Psoas muscle (tissue), 8 donors: Measurements from ENCODE around the gene TADA2A. TPM values are rescaled to one million over a fixed set of nuclear protein-coding genes. Genes with fewer than 3 reads are reported as not detected.

Experiments
- ATAC-seq, 4 donors: fragments of 200-7000 bp; cut with Tn5 transposase; one replicate each; pipeline ENCODE4 v1.9.1; 2020; ENCODE audit warnings: moderate library complexity in 3 of 4, mild to moderate bottlenecking in 2 of 4
- DNase-seq, 2 donors: peaks; one replicate each; pipeline ENCODE4 v3.0.0-alpha.2; 2020
- H3K27ac ChIP-seq: fragments of 200-600 bp; one replicate; pipeline ENCODE4 v1.8.0; 2022
- H3K27me3 ChIP-seq, 3 donors: fragments of 200-600 bp in 1 of 3; one replicate each; pipeline versions ENCODE4 v1.6.1 to v1.8.0; 2013 to 2022; ENCODE audit warnings: low read length in 2 of 3, mild to moderate bottlenecking in 2 of 3, moderate library complexity in 1 of 3; ENCODE audit not compliant: insufficient read depth in 3 of 3
- H3K36me3 ChIP-seq, 2 donors: fragments of 200-600 bp in 1 of 2; one replicate each; pipeline versions ENCODE4 v1.6.1 to v1.8.0; 2013 to 2022; ENCODE audit warnings: low read depth in 1 of 2, mild to moderate bottlenecking in 1 of 2, moderate library complexity in 1 of 2; ENCODE audit not compliant: insufficient read depth in 1 of 2
- H3K4me1 ChIP-seq: fragments of 200-600 bp; one replicate; pipeline ENCODE4 v1.8.0; 2022
- H3K4me3 ChIP-seq: fragments of 200-600 bp; one replicate; pipeline ENCODE4 v1.8.0; 2022; ENCODE audit warnings: mild to moderate bottlenecking
- H3K9me3 ChIP-seq: fragments of 200-600 bp; one replicate; pipeline ENCODE4 v1.8.0; 2022
- WGBS, 3 donors: extraction: QIAGEN DNeasy Blood & Tissue Kit; methylation state at CpG; one replicate each; pipeline versions ENCODE4 v1.1.6 to v1.1.7; 2013; 5-methylcytosine and 5-hydroxymethylcytosine counted together
- intact Hi-C, 2 donors: fragments of 100-400 bp; cut with DNase I; formaldehyde crosslinking; loops; one replicate each; pipeline versions ENCODE4 v1.11.0 to v1.14.2; 2022
- polyA plus RNA-seq, 3 donors: library from polyadenylated mRNA; stranded (reverse); fragments of 200-250 nt; gene quantifications; one replicate each; pipeline ENCODE4 v1.2.3, GENCODE V29; 2013
- total RNA-seq, 4 donors: library from RNA; stranded (reverse); fragmentation: NEBNext Ultra II Directional in 2 of 4; extraction: Animal tissue kit (Norgen Biotek cat#: 25700) in 2 of 4; gene quantifications; one replicate each; pipeline versions ENCODE4 v1.2.1 to v1.2.4, GENCODE V29; 2021 to 2023
- TF ChIP-seq, protein P1 (sequence below): fragments of 200-600 bp; IDR thresholded peaks from one replicate; pipeline ENCODE4 v1.8.0; 2022; ENCODE audit warnings: antibody characterized with exemption
- donor health status: healthy with polysubstance abuse.
- donor health status: DM: no; HTN: no; CAD: no; lungs with moderate emphysema.
- donor health status: Bipolar disorder and iron deficiency.
- donor health status: healthy.
- donor health status: DM: yes; HTN: yes; CAD: no.
- donor health status: DM: no; HTN: no; CAD: no.
- donor health status: DM: no; HTN: no; CAD: no.
- donor health status: DM: yes; HTN: yes; CAD: no.

Gene TADA2A
- total and polyA plus RNA-seq, 7 donors = 8.5 to 23.7 (median 11.3) TPM

GRCh38 chr17:37516127-37516571 is 109.5 kb downstream of the TADA2A start:
- H3K4me3 ChIP-seq = no peak overlapping the region
- WGBS, 3 donors = 77 to 87% (median 78%) methylated on average over 6 of the region's 6 CpGs
- no peak for ATAC-seq
- DNase-seq = no peak
- no peaks in the 10 kb centered on the region for H3K9me3 ChIP-seq
- H3K36me3 ChIP-seq = peaks cover 0 to 91% of the 10 kb centered on the region in 2 donors
- TF ChIP-seq, protein P1, sequence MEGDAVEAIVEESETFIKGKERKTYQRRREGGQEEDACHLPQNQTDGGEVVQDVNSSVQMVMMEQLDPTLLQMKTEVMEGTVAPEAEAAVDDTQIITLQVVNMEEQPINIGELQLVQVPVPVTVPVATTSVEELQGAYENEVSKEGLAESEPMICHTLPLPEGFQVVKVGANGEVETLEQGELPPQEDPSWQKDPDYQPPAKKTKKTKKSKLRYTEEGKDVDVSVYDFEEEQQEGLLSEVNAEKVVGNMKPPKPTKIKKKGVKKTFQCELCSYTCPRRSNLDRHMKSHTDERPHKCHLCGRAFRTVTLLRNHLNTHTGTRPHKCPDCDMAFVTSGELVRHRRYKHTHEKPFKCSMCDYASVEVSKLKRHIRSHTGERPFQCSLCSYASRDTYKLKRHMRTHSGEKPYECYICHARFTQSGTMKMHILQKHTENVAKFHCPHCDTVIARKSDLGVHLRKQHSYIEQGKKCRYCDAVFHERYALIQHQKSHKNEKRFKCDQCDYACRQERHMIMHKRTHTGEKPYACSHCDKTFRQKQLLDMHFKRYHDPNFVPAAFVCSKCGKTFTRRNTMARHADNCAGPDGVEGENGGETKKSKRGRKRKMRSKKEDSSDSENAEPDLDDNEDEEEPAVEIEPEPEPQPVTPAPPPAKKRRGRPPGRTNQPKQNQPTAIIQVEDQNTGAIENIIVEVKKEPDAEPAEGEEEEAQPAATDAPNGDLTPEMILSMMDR = no peak
- intact Hi-C loops = no loop called here
- no peaks in the 10 kb centered on the region for H3K27me3 ChIP-seq
- H3K4me1 ChIP-seq = peaks cover 4% of the 10 kb centered on the region
- H3K27ac ChIP-seq = no peak overlapping the region

DNA sequence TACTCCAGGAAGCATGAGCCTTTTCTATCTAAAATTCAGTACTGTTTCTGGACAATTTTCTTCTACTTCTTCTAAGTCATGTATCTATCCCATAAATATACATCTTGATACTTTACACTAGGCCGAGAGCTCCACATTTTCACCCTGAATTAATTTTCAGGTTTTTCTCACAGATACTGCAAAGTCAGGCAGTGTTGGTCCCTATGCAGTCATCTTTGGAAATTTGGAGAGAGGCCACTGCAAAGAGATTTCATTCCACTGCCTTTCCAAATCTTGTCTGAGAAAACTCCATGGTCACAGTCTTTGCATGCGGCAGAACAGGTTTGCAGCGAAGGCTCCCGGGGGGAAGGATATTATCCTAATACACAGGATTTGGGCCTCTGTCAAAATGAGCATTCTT is 111.2 kb downstream of the TADA2A start:
- DNase-seq (no peak), ATAC-seq (no peak)
- TF ChIP-seq, protein P1 = no peak
- H3K27me3 ChIP-seq = no peaks in the 10 kb centered on the region
- no peaks in the 10 kb centered on the region for H3K9me3 ChIP-seq
- H3K4me1 ChIP-seq = peaks cover 2% of the 10 kb centered on the region
- H3K36me3 ChIP-seq = peaks cover 0 to 86% of the 10 kb centered on the region in 2 donors
- no peak overlapping the region for H3K4me3 ChIP-seq
- intact Hi-C loops = no loop called here
- no peak overlapping the region for H3K27ac ChIP-seq
- WGBS, 3 donors = 73 to 85% (median 78%) methylated on average over 4 of the region's 4 CpGs

GRCh38 chr17:37518826-37519225 is 112.1 kb downstream of the TADA2A start:
- intact Hi-C loops = no loop called here
- Histone ChIP-seq H3K4me3 (no peak overlapping the region), H3K36me3 (peaks cover 0 to 86% of the 10 kb centered on the region in 2 donors), H3K27me3 (no peaks in the 10 kb centered on the region), H3K9me3 (no peaks in the 10 kb centered on the region), H3K4me1 (no peaks in the 10 kb centered on the region), H3K27ac (no peak overlapping the region)
- WGBS, 3 donors = 64 to 76% (median 67%) methylated on average over 8 of the region's 8 CpGs
- ATAC-seq (peak in 2 of 4 donors; percentile 48 to 50), DNase-seq (no peak)
- TF ChIP-seq, protein P1 = no peak

DNA sequence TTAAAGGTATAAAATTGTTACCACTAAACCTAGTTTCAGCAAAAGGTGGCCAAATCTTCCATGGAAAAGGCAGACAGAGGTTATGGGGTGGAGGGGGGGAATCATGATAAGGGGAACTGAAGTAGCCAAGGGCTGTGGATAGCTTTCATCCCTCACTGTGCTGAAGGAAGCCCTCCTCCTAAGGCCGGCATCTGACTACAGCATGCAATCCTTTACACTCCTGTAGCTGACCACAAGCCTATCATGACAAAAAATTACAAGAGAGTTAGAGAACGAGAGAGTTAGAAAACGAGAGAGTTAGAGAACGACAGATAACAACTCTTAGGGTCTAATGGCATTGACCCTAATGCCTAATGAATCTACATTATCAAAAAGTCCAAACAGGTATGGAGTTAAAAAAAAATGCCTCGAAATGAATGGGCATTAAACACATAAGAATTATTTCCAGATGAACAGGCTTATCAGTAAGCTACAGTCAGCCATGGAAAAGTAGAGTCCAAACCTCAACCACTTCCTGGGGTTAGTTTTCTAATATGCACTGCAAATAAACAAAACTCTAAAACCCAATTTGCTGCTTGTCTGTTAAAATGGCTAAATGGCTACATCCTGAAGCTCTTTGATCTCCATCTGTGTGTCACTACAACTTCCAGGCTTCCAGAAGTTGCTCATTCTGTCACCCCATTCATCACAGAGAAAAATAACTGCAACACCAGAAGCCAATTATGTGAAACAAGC is 112.7 kb downstream of the TADA2A start:
- Histone ChIP-seq H3K4me1 (no peaks in the 10 kb centered on the region), H3K27ac (no peak overlapping the region), H3K4me3 (no peak overlapping the region), H3K27me3 (no peaks in the 10 kb centered on the region), H3K36me3 (peaks cover 0 to 86% of the 10 kb centered on the region in 2 donors), H3K9me3 (no peaks in the 10 kb centered on the region)
- ATAC-seq (no peak), DNase-seq (no peak)
- TF ChIP-seq, protein P1 = no peak
- intact Hi-C loops = no loop called here
- WGBS, 3 donors = 77 to 96% (median 89%) methylated on average over 5 of the region's 5 CpGs
